H1 (cell line): Measurements from ENCODE around the gene PLEKHM3. TPM values are rescaled to one million over a fixed set of nuclear protein-coding genes. Genes with fewer than 3 reads are reported as not detected.

ENCODE experiments used
- CREB1 ChIP-seq: IDR thresholded peaks from 2 replicates; pipeline ENCODE4 v1.6.1; 2012; ENCODE audit warnings: inconsistent platforms
- EGR1 ChIP-seq: IDR thresholded peaks from 2 replicates; pipeline ENCODE4 v1.6.1; 2011; ENCODE audit warnings: low read depth, low read length, borderline replicate concordance
- JUN ChIP-seq: IDR thresholded peaks from 2 replicates; pipeline ENCODE4 v1.6.1; 2011; ENCODE audit warnings: low read depth, mild to moderate bottlenecking, improper control_type of control experiment, low read length
- JUND ChIP-seq: IDR thresholded peaks from 2 replicates; pipeline ENCODE4 v1.6.1; 2011; ENCODE audit warnings: mild to moderate bottlenecking, improper control_type of control experiment, low read length
- polyA plus RNA-seq, 7 experiments: library from polyadenylated mRNA; depleted of rRNA in 3 of 7; stranded (reverse) in 5 of 7; unstranded in 2 of 7; fragments of >200 nt in 5 of 7; fragments of 200-250 nt in 2 of 7; gene quantifications; 1 replicate in 5 of 7; 2 replicates in 1 of 7; 4 replicates in 1 of 7; pipeline versions ENCODE4 v1.2.1 to v1.2.3, GENCODE V29; 2011 to 2013; ENCODE audit warnings: missing spikeins in 2 of 7, mixed read lengths in 2 of 7
- total RNA-seq: library from RNA; stranded (reverse); fragmentation: NEBNext Ultra II Directional; extraction: Animal tissue kit (Norgen Biotek cat#: 25700); gene quantifications from 2 replicates; pipeline ENCODE4 v1.2.1, GENCODE V29; 2021

Gene PLEKHM3
- total and polyA plus RNA-seq, 2 of the 8 experiments (the other 6 are each of a cell fraction or from before 2014, with no cell fraction given), result 2.3 to 5.8 TPM

- TF ChIP-seq JUN (peak; percentile 54; the same call in 1 of the 2 replicates), JUND (peak; percentile 89), EGR1 (no peak), CREB1 (peak; percentile 18; the same call in 1 of the 2 replicates)
Observed at GRCh38 chr2:208033701-208034502, 8.6 kb upstream of the PLEKHM3 start (continued).
